ENCODE data around the gene ADH4.

ADH4 gene

GRCh38 chr4:99144587-99144986 is 490 bp upstream of the ADH4 start:
- in situ Hi-C loops (cut with MboI; ENCODE audit: low pct_unique_long_range_greater_than_20kb, low sequenced_read_pairs, unreplicated experiment), result no loop called here
- no peak for DNase-seq (ENCODE audit: low spot score)
- TF ChIP-seq, protein P1, sequence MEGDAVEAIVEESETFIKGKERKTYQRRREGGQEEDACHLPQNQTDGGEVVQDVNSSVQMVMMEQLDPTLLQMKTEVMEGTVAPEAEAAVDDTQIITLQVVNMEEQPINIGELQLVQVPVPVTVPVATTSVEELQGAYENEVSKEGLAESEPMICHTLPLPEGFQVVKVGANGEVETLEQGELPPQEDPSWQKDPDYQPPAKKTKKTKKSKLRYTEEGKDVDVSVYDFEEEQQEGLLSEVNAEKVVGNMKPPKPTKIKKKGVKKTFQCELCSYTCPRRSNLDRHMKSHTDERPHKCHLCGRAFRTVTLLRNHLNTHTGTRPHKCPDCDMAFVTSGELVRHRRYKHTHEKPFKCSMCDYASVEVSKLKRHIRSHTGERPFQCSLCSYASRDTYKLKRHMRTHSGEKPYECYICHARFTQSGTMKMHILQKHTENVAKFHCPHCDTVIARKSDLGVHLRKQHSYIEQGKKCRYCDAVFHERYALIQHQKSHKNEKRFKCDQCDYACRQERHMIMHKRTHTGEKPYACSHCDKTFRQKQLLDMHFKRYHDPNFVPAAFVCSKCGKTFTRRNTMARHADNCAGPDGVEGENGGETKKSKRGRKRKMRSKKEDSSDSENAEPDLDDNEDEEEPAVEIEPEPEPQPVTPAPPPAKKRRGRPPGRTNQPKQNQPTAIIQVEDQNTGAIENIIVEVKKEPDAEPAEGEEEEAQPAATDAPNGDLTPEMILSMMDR (IDR thresholded peaks at IDR 0.05; ENCODE audit: extremely low read depth, insufficient read depth, missing control alignments), result no peak

DNA sequence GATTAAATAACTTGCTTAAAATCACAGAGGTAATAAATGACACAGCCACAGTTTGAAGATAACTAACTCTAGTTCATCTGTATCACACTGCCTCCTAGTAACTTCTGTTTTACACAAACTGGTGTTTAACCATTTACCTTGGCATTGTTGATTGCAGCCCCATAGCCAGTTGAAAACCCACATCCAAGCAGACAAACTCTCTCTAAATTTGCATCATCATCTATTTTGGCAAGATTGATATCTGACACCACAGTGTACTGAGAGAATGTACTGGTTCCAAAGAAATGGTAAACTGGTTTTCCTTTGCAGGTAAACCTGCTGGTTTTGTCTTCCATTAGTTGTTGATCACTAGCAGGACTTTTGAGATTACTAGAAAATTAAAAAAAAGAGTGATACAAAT is 7.8 kb downstream of the ADH4 start:
- no peak for DNase-seq (ENCODE audit: low spot score)
- in situ Hi-C loops (cut with MboI; ENCODE audit: low pct_unique_long_range_greater_than_20kb, low sequenced_read_pairs, unreplicated experiment), result no loop called here
- TF ChIP-seq, protein P1 (IDR thresholded peaks at IDR 0.05; ENCODE audit: extremely low read depth, insufficient read depth, missing control alignments), result no peak

GRCh38 chr4:99135541-99136162 is 8.4 kb downstream of the ADH4 start:
- TF ChIP-seq, protein P1 (IDR thresholded peaks at IDR 0.05; ENCODE audit: extremely low read depth, insufficient read depth, missing control alignments), result no peak
- in situ Hi-C loops (cut with MboI; ENCODE audit: low pct_unique_long_range_greater_than_20kb, low sequenced_read_pairs, unreplicated experiment), result no loop called here
- no peak for DNase-seq (ENCODE audit: low spot score)

- TF ChIP-seq, protein P1 (IDR thresholded peaks at IDR 0.05; ENCODE audit: extremely low read depth, insufficient read depth, missing control alignments), result no peak
- in situ Hi-C loops (cut with MboI; ENCODE audit: low pct_unique_long_range_greater_than_20kb, low sequenced_read_pairs, unreplicated experiment), result no loop called here
Measured at GRCh38 chr4:99134586-99134985, 9.5 kb downstream of the ADH4 start.

DNA sequence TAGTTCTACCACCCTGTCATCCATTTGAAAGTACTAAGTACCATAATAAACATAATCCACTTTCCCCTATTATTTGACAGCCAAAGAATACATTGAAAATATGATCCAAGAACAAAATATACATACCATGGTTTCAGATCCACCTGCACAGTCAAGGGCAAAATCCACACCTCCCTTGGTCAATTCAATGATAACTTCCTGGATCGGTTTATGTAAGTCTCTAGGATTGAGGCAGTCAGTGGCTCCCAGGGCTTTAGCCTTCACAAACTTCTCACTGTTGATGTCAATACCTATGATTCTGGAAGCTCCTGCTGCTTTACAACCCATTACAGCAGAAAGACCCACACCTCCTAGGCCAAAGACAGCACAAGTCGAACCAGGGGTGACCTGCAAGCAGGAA is 12.7 kb downstream of the ADH4 start:
- TF ChIP-seq, protein P1 (IDR thresholded peaks at IDR 0.05; ENCODE audit: extremely low read depth, insufficient read depth, missing control alignments), result no peak
- in situ Hi-C loops (cut with MboI; ENCODE audit: low pct_unique_long_range_greater_than_20kb, low sequenced_read_pairs, unreplicated experiment), result no loop called here
- DNase-seq (ENCODE audit: low spot score), result no peak

More at GRCh38 chr4:99134586-99134985, 9.5 kb downstream of the ADH4 start:
- no peak for DNase-seq (ENCODE audit: low spot score)

DNA sequence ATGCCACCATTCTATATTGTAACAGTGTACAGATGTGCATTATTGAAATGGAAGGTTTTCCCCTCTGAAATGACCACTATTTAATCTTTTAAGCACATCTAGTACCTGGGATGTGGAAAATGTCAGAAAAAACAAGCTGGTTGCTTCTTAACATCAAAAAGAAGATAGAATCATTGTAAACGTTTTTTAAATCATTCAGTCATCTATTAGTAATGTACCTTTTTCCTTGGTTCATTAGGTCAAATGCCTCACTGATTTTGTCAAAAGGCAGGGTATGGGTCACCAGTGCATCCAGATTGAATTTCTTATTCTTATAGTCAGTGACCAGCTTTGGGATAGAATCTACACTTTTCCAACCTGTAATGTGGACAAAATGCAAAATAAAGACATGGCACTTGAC is 17.7 kb downstream of the ADH4 start:
- TF ChIP-seq, protein P1 (IDR thresholded peaks at IDR 0.05; ENCODE audit: extremely low read depth, insufficient read depth, missing control alignments), result no peak
- in situ Hi-C loops (cut with MboI; ENCODE audit: low pct_unique_long_range_greater_than_20kb, low sequenced_read_pairs, unreplicated experiment), result no loop called here
- no peak for DNase-seq (ENCODE audit: low spot score)
